Measurements from ENCODE around the gene HOXB8. TPM values are rescaled to one million over a fixed set of nuclear protein-coding genes. Genes with fewer than 3 reads are reported as not detected.

Gene HOXB8
- total and polyA plus RNA-seq, 2 experiments from 2014 or later: not detected

GRCh38 chr17:48612854-48613691 lies 2.0 kb downstream of the HOXB8 start:
- peaks cover 99% of the 10 kb centered on the region for H3K27me3 Mint-ChIP-seq (ENCODE audit: insufficient read depth, low read depth, poor library complexity)
- no peak for ATAC-seq
- no peaks in the 10 kb centered on the region; the same call in 2 of the 3 replicates for H3K36me3 Mint-ChIP-seq (ENCODE audit: low read depth)
- peaks cover 37% of the 10 kb centered on the region for H3F3A ChIP-seq (replicated peaks; ENCODE audit: low read depth)
- peak overlapping the region; percentile 70 for H3K4me2 ChIP-seq
- H3K4me1 ChIP-seq (ENCODE audit: insufficient read depth): peaks cover 40% of the 10 kb centered on the region
- no peak overlapping the region for H3K27ac Mint-ChIP-seq
- H3K9me3 Mint-ChIP-seq: peaks cover 7% of the 10 kb centered on the region; the same call in 2 of the 3 replicates
- H4K20me1 ChIP-seq (replicated peaks; ENCODE audit: insufficient read depth): peaks cover 50% of the 10 kb centered on the region
- peak; percentile 57 for DNase-seq (ENCODE audit: low spot score)
- no peak overlapping the region for H3K4me3 ChIP-seq
- TF ChIP-seq ETS1 (IDR thresholded peaks at IDR 0.05): no peak
- no peak for TF ChIP-seq STAT1 (IDR thresholded peaks at IDR 0.05; ENCODE audit: unreplicated experiment)
- peak; percentile 100 for TF ChIP-seq EZH2 (IDR thresholded peaks at IDR 0.05; ENCODE audit: low read depth, unreplicated experiment)
- no peak for TF ChIP-seq CTCF (conservative IDR thresholded peaks at IDR 0.05; ENCODE audit: low read depth in 2 of 2)
- TF ChIP-seq ZNF331 (CRISPR knock-in tag; IDR thresholded peaks at IDR 0.05; ENCODE audit: low read depth): no peak
- TF ChIP-seq ZNF114 (CRISPR knock-in tag; IDR thresholded peaks at IDR 0.05): no peak
- TF ChIP-seq REST (IDR thresholded peaks at IDR 0.05; ENCODE audit: unreplicated experiment): no peak
- peak; percentile 46 for TF ChIP-seq EZH2phosphoT487 (IDR thresholded peaks at IDR 0.05; ENCODE audit: unreplicated experiment)
- no peak for TF ChIP-seq NANOG (IDR thresholded peaks at IDR 0.05; ENCODE audit: borderline replicate concordance)
- peak overlapping the region; percentile 22; the same call in 2 of the 3 replicates for H3K4me3 Mint-ChIP-seq
- peaks cover 24% of the 10 kb centered on the region for H3K4me1 Mint-ChIP-seq
- no peaks in the 10 kb centered on the region for H3K9me2 ChIP-seq (ENCODE audit: insufficient read depth)
- H3K79me2 ChIP-seq (replicated peaks; ENCODE audit: insufficient read depth): no peaks in the 10 kb centered on the region
- H3K27me3 ChIP-seq (ENCODE audit: insufficient read depth): peaks cover 100% of the 10 kb centered on the region
- no peak overlapping the region for H3K27ac ChIP-seq (ENCODE audit: low read depth)
- no peak overlapping the region for H2AFZ ChIP-seq
- no peaks in the 10 kb centered on the region for H3K36me3 ChIP-seq (ENCODE audit: insufficient read depth)
